ENCODE data around the gene SPATA12.

- TF ChIP-seq POLR2AphosphoS5 (IDR thresholded peaks at IDR 0.05; ENCODE audit: low read depth, low read length) = no peak
- TF ChIP-seq CTCF (IDR thresholded peaks at IDR 0.05) = no peak
- no peak for TF ChIP-seq SIN3A (IDR thresholded peaks at IDR 0.05; ENCODE audit: borderline replicate concordance, insufficient read depth, low read depth, low read length)
These were observed 34.9 kb downstream of the SPATA12 start for GRCh38 chr3:57095363-57095762.

All from Panc1 (cell line).